Heart right ventricle (tissue), 16 donors: Measurements from ENCODE around the gene SCT. TPM values are rescaled to one million over a fixed set of nuclear protein-coding genes. Genes with fewer than 3 reads are reported as not detected.

ENCODE experiments used
- ATAC-seq, 8 donors: fragments of 200-7000 bp; cut with Tn5 transposase; one replicate each; pipeline ENCODE4 v1.9.1; 2020; ENCODE audit warnings: mild to moderate bottlenecking in 8 of 8, moderate library complexity in 8 of 8, moderate number of reproducible peaks in 1 of 8
- DNase-seq, 2 donors: peaks; one replicate each; pipeline ENCODE4 v3.0.0-alpha.2; 2020
- H3K27ac ChIP-seq, 10 donors: fragments of 200-600 bp; sonication (generic) in 2 of 10; one replicate each; pipeline versions ENCODE4 v1.5.0 to v1.8.0; 2020 to 2022; ENCODE audit warnings: mild to moderate bottlenecking in 3 of 10
- H3K27me3 ChIP-seq, 7 donors: fragments of 200-600 bp; one replicate each; pipeline ENCODE4 v1.8.0; 2021 to 2022; ENCODE audit warnings: mild to moderate bottlenecking in 2 of 7
- H3K36me3 ChIP-seq, 9 donors: fragments of 200-600 bp; sonication (generic) in 1 of 9; one replicate each; pipeline versions ENCODE4 v1.5.0 to v1.8.0; 2020 to 2022; ENCODE audit warnings: mild to moderate bottlenecking in 2 of 9
- H3K4me1 ChIP-seq, 9 donors: fragments of 200-600 bp; sonication (generic) in 1 of 9; one replicate each; pipeline versions ENCODE4 v1.5.0 to v1.8.0; 2020 to 2022; ENCODE audit warnings: mild to moderate bottlenecking in 4 of 9
- H3K4me3 ChIP-seq, 10 donors: fragments of 200-600 bp; sonication (generic) in 2 of 10; one replicate each; pipeline versions ENCODE4 v1.5.0 to v1.8.0; 2020 to 2022; ENCODE audit warnings: mild to moderate bottlenecking in 7 of 10, moderate library complexity in 2 of 10
- H3K9me3 ChIP-seq, 11 donors: fragments of 200-600 bp in 10 of 11; sonication (generic) in 2 of 11; one replicate each; pipeline versions ENCODE4 v1.5.0 to v1.8.0; 2013 to 2022; ENCODE audit warnings: mild to moderate bottlenecking in 2 of 11, control low read depth in 1 of 11, moderate library complexity in 1 of 11
- CTCF ChIP-seq, 9 donors: fragments of 200-600 bp; sonication (generic) in 2 of 9; IDR thresholded peaks; one replicate each; pipeline versions ENCODE4 v1.5.0 to v1.8.0; 2021 to 2022; ENCODE audit warnings: antibody characterized with exemption in 9 of 9, mild to moderate bottlenecking in 5 of 9, moderate library complexity in 1 of 9
- WGBS, 2 donors: extraction: QIAGEN DNeasy Blood & Tissue Kit; methylation state at CpG; one replicate each; pipeline ENCODE4 v1.1.7; 2013; ENCODE audit warnings: inconsistent platforms in 1 of 2; 5-methylcytosine and 5-hydroxymethylcytosine counted together
- intact Hi-C, 10 donors: fragments of 100-400 bp; cut with DNase I; formaldehyde crosslinking; loops; one replicate each; pipeline versions ENCODE4 v1.11.1 to v1.14.2; 2022
- polyA plus RNA-seq, 2 donors: library from polyadenylated mRNA; stranded (reverse); fragments of 200-250 nt; gene quantifications; one replicate each; pipeline ENCODE4 v1.2.3, GENCODE V29; 2013
- total RNA-seq, 10 donors: library from RNA; stranded (reverse); fragmentation: NEBNext Ultra II Directional in 3 of 10; extraction: Animal tissue kit (Norgen Biotek cat#: 25700) in 3 of 10; gene quantifications; one replicate each; pipeline versions ENCODE4 v1.2.1 to v1.2.4, GENCODE V29; 2021 to 2023
- donor health status: Arrhythmogenic right ventricular cardiomyopathy.
- donor health status: ischemic (EF 13 %, LVEDD 7.1; RV severe dilation, severe dysfunction).
- donor health status: healthy with polysubstance abuse.
- donor health status: DM: no; HTN: yes; CAD: no.
- donor health status: DM: no; HTN: no; CAD: no.
- donor health status: ischemic (EF 25% LVEDD 6.9; RV normal size, moderate dysfunction).
- donor health status: ischemic (EF 25% LVEDD 5.7; RV mildly dilated, moderate dysfunction).
- donor health status: healthy.
- donor health status: DM: yes; HTN: yes; CAD: no.
- donor health status: Ischemic cardiomyopathy.
- donor health status: ischemic (EF 35%, LVEDD 5.7; RV mildly dilated, moderate dysfunction).
- donor health status: nonischemic (EF 11% LVEDD 7.7; RV severe dilation, severe dysfunction).
- donor health status: DM: yes; HTN: yes; CAD: no.
- donor health status: PGD.
- donor health status: ischemic (EF 29% LVEDD 5.4; RV normal size, mild dysfunction).
- donor health status: nonischemic (EF 23%, LVEDD 6.1; RV moderate dilation, normal function).

The SCT gene
- total and polyA plus RNA-seq, 12 donors, result 0.64 to 2.0 (median 1.00) TPM; not detected in 8

GRCh38 chr11:577611-577894, 49.4 kb downstream of the SCT start:
- no peak for ATAC-seq
- 57 to 65% methylated on average over 6 of the region's 6 CpGs for WGBS, 2 donors
- TF ChIP-seq CTCF (IDR thresholded peaks at IDR 0.05), result no peak
- no peaks in the 10 kb centered on the region for H3K9me3 ChIP-seq
- peak overlapping the region in 3 of 10 donors; percentile 93 to 99 (median 94) for H3K27ac ChIP-seq
- DNase-seq, result no peak
- peaks cover 0 to 15% (median 10%) of the 10 kb centered on the region in 9 donors for H3K36me3 ChIP-seq
- intact Hi-C loops, result loop anchor here in 4 of 10 donors (2.0 to 10.0 kb wide), 4 partner anchors 35 to 63 kb away; partner anchors contain the start of gene IRF7 (in 2 of the 4)
- H3K4me3 ChIP-seq, result peak overlapping the region; percentile 58 to 98 (median 88)
- peaks cover 0 to 21% (median 0%) of the 10 kb centered on the region in 7 donors for H3K27me3 ChIP-seq
- peaks cover 26 to 68% (median 56%) of the 10 kb centered on the region in 9 donors for H3K4me1 ChIP-seq

- DNase-seq, result no peak
- no peak for TF ChIP-seq CTCF (IDR thresholded peaks at IDR 0.05)
- WGBS, 2 donors, result 3 to 4% methylated on average over 36 to 40 of the region's 48 CpGs
- H3K27me3 ChIP-seq, result peaks cover 0 to 21% (median 0%) of the 10 kb centered on the region in 7 donors
- no peaks in the 10 kb centered on the region for H3K9me3 ChIP-seq
- peaks cover 0 to 10% (median 5%) of the 10 kb centered on the region in 9 donors for H3K36me3 ChIP-seq
- no peak for ATAC-seq
- intact Hi-C loops, result loop anchor here in 4 of 10 donors (2.0 to 10.0 kb wide), 4 partner anchors 35 to 62 kb away; partner anchors contain the start of gene IRF7 (in 2 of the 4)
- peak overlapping the region in 9 of 10 donors; percentile 28 to 99 (median 94) for H3K27ac ChIP-seq
- H3K4me3 ChIP-seq, result peak overlapping the region; percentile 58 to 98 (median 88)
- H3K4me1 ChIP-seq, result peaks cover 26 to 66% (median 56%) of the 10 kb centered on the region in 9 donors
Measured at GRCh38 chr11:576811-577610, 50.0 kb downstream of the SCT start.

Other genes starting within 250 kb of the SCT start
- 1 to 10 TPM in 4 of 10 donors, under 1 TPM in 6; 0.19 to 3.0 (median 0.74) TPM for gene PKP3, start 233.0 kb downstream of the SCT start, total RNA-seq
- gene PKP3, start 233.0 kb downstream of the SCT start, polyA plus RNA-seq, result under 1 TPM; 0.13 to 0.80 TPM
- 10 to 100 TPM; 20.4 to 52.4 (median 30.0) TPM for gene SIGIRR, start 212.2 kb downstream of the SCT start, total RNA-seq
- gene SIGIRR, start 212.2 kb downstream of the SCT start, polyA plus RNA-seq, result 100 to 1,000 TPM in 1 of 2 donors, 10 to 100 TPM in 1; 56.0 to 187 TPM
- gene ANO9, start 185.2 kb downstream of the SCT start, total RNA-seq, result 1 to 10 TPM in 1 of 10 donors, under 1 TPM in 5, not detected in 4; 0.05 to 2.3 (median 0.19) TPM
- gene ANO9, start 185.2 kb downstream of the SCT start, polyA plus RNA-seq, result under 1 TPM; 0.13 to 0.37 TPM
- gene PTDSS2, start 176.9 kb downstream of the SCT start, total RNA-seq, result 10 to 100 TPM; 16.7 to 37.9 (median 24.8) TPM
- 10 to 100 TPM; 31.4 to 55.5 TPM for gene PTDSS2, start 176.9 kb downstream of the SCT start, polyA plus RNA-seq
- gene RNH1, start 119.9 kb downstream of the SCT start, total RNA-seq, result 100 to 1,000 TPM; 118 to 221 (median 153) TPM
- 100 to 1,000 TPM in 1 of 2 donors, 10 to 100 TPM in 1; 37.4 to 189 TPM for gene RNH1, start 119.9 kb downstream of the SCT start, polyA plus RNA-seq
- gene HRAS, start 91.6 kb downstream of the SCT start, total RNA-seq, result 10 to 100 TPM; 44.7 to 61.1 (median 54.5) TPM
- 100 to 1,000 TPM; 107 to 132 TPM for gene HRAS, start 91.6 kb downstream of the SCT start, polyA plus RNA-seq
- under 1 TPM in 8 of 10 donors, not detected in 2; 0.13 to 0.49 (median 0.19) TPM for gene LRRC56, start 89.7 kb downstream of the SCT start, total RNA-seq
- under 1 TPM; 0.26 to 0.37 TPM for gene LRRC56, start 89.7 kb downstream of the SCT start, polyA plus RNA-seq
- gene LMNTD2, start 66.4 kb downstream of the SCT start, total RNA-seq, result under 1 TPM in 8 of 10 donors, not detected in 2; 0.30 to 0.72 (median 0.45) TPM
- 1 to 10 TPM in 1 of 2 donors, under 1 TPM in 1; 0.41 to 1.4 TPM for gene LMNTD2, start 66.4 kb downstream of the SCT start, polyA plus RNA-seq
- gene RASSF7, start 66.2 kb downstream of the SCT start, total RNA-seq, result 1 to 10 TPM in 9 of 10 donors, under 1 TPM in 1; 0.96 to 4.0 (median 2.1) TPM
- 10 to 100 TPM in 1 of 2 donors, 1 to 10 TPM in 1; 6.9 to 14.2 TPM for gene RASSF7, start 66.2 kb downstream of the SCT start, polyA plus RNA-seq
- 10 to 100 TPM; 14.7 to 23.0 (median 18.5) TPM for gene PHRF1, start 50.7 kb downstream of the SCT start, total RNA-seq
- 10 to 100 TPM; 10.5 to 19.1 TPM for gene PHRF1, start 50.7 kb downstream of the SCT start, polyA plus RNA-seq
- 10 to 100 TPM in 5 of 10 donors, 1 to 10 TPM in 5; 4.5 to 20.2 (median 9.9) TPM for gene IRF7, start 11.2 kb downstream of the SCT start, total RNA-seq
- 10 to 100 TPM; 12.2 to 48.4 TPM for gene IRF7, start 11.2 kb downstream of the SCT start, polyA plus RNA-seq
- not detected for gene CDHR5, start 2.2 kb downstream of the SCT start, total RNA-seq
- gene CDHR5, start 2.2 kb downstream of the SCT start, polyA plus RNA-seq, result not detected
- gene DRD4, start 10.1 kb upstream of the SCT start, total RNA-seq, result under 1 TPM in 6 of 10 donors, not detected in 4; 0.19 to 0.72 (median 0.49) TPM
- under 1 TPM in 1 of 2 donors, not detected in 1; 0.09 TPM for gene DRD4, start 10.1 kb upstream of the SCT start, polyA plus RNA-seq
- 10 to 100 TPM; 11.0 to 25.7 (median 15.5) TPM for gene DEAF1, start 68.0 kb upstream of the SCT start, total RNA-seq
- gene DEAF1, start 68.0 kb upstream of the SCT start, polyA plus RNA-seq, result 10 to 100 TPM; 18.3 to 39.9 TPM
- 10 to 100 TPM; 10.6 to 24.2 (median 14.5) TPM for gene TMEM80, start 68.6 kb upstream of the SCT start, total RNA-seq
- gene TMEM80, start 68.6 kb upstream of the SCT start, polyA plus RNA-seq, result 10 to 100 TPM; 10.1 to 21.4 TPM
- 1 to 10 TPM; 1.2 to 6.7 (median 2.3) TPM for gene EPS8L2, start 79.0 kb upstream of the SCT start, total RNA-seq
- gene EPS8L2, start 79.0 kb upstream of the SCT start, polyA plus RNA-seq, result 1 to 10 TPM; 3.4 to 3.9 TPM
- 100 to 1,000 TPM in 5 of 10 donors, 10 to 100 TPM in 5; 76.2 to 115 (median 96.3) TPM for gene TALDO1, start 120.3 kb upstream of the SCT start, total RNA-seq
- 100 to 1,000 TPM in 1 of 2 donors, 10 to 100 TPM in 1; 55.3 to 124 TPM for gene TALDO1, start 120.3 kb upstream of the SCT start, polyA plus RNA-seq
- gene GATD1, start 150.3 kb upstream of the SCT start, total RNA-seq, result 10 to 100 TPM; 20.6 to 29.4 (median 26.0) TPM
- 10 to 100 TPM; 15.0 to 32.4 TPM for gene GATD1, start 150.3 kb upstream of the SCT start, polyA plus RNA-seq
- gene CEND1, start 162.9 kb upstream of the SCT start, total RNA-seq, result under 1 TPM in 9 of 10 donors, not detected in 1; 0.22 to 0.80 (median 0.38) TPM
- under 1 TPM; 0.75 to 0.80 TPM for gene CEND1, start 162.9 kb upstream of the SCT start, polyA plus RNA-seq
- 1 to 10 TPM; 2.2 to 8.6 (median 4.0) TPM for gene SLC25A22, start 171.1 kb upstream of the SCT start, total RNA-seq
- 10 to 100 TPM in 1 of 2 donors, 1 to 10 TPM in 1; 3.0 to 11.1 TPM for gene SLC25A22, start 171.1 kb upstream of the SCT start, polyA plus RNA-seq
- 10 to 100 TPM in 3 of 10 donors, 1 to 10 TPM in 7; 5.2 to 13.9 (median 6.9) TPM for gene PIDD1, start 178.1 kb upstream of the SCT start, total RNA-seq
- 10 to 100 TPM in 1 of 2 donors, 1 to 10 TPM in 1; 6.3 to 32.4 TPM for gene PIDD1, start 178.1 kb upstream of the SCT start, polyA plus RNA-seq
- gene RPLP2, start 182.8 kb upstream of the SCT start, total RNA-seq, result 1,000 to 10,000 TPM in 3 of 10 donors, 100 to 1,000 TPM in 7; 765 to 1,177 (median 850) TPM
- gene RPLP2, start 182.8 kb upstream of the SCT start, polyA plus RNA-seq, result 1,000 to 10,000 TPM; 1,402 to 1,699 TPM
- 100 to 1,000 TPM; 183 to 359 (median 251) TPM for gene PNPLA2, start 191.7 kb upstream of the SCT start, total RNA-seq
- gene PNPLA2, start 191.7 kb upstream of the SCT start, polyA plus RNA-seq, result 100 to 1,000 TPM; 114 to 148 TPM
- gene CRACR2B, start 200.7 kb upstream of the SCT start, total RNA-seq, result 10 to 100 TPM; 11.4 to 23.0 (median 17.0) TPM
- 10 to 100 TPM; 11.5 to 72.3 TPM for gene CRACR2B, start 200.7 kb upstream of the SCT start, polyA plus RNA-seq
- gene CD151, start 205.8 kb upstream of the SCT start, total RNA-seq, result 100 to 1,000 TPM; 286 to 668 (median 466) TPM
- gene CD151, start 205.8 kb upstream of the SCT start, polyA plus RNA-seq, result 100 to 1,000 TPM; 444 to 684 TPM
- 100 to 1,000 TPM; 194 to 279 (median 234) TPM for gene POLR2L, start 215.3 kb upstream of the SCT start, total RNA-seq
- 100 to 1,000 TPM; 148 to 279 TPM for gene POLR2L, start 215.3 kb upstream of the SCT start, polyA plus RNA-seq
- gene TSPAN4, start 215.7 kb upstream of the SCT start, total RNA-seq, result 10 to 100 TPM; 22.2 to 46.4 (median 26.9) TPM
- gene TSPAN4, start 215.7 kb upstream of the SCT start, polyA plus RNA-seq, result 10 to 100 TPM; 44.4 to 66.5 TPM